Stimulated activated effector memory CD8-positive, alpha-beta T cell treated with anti-CD3 and anti-CD28 coated beads, Interleukin-12 subunit alpha, Interleukin-12 subunit beta, amount 100 ng/mL, for 72 hours (primary cell): ENCODE results near the gene OR4D10.
"Not testable (repeated sequence)": the region's sequence is repeated elsewhere in the genome, so short reads cannot be mapped to it uniquely, and the experiment has no call there.

Experiments
- ATAC-seq: fragments of 150-1000 bp; cut with Tn5 transposase; 2 replicates; pipeline ENCODE4 v1.10.0; 2021
- DNase-seq, 2 donors: peaks; one replicate each; pipeline ENCODE4 v3.0.0; 2021 to 2022; ENCODE audit warnings: low spot score in 2 of 2
- H3K27ac Mint-ChIP-seq: one replicate; pipeline ENCODE4 v1.8.0; 2022; ENCODE audit warnings: mild to moderate bottlenecking, mixed read lengths
- H3K36me3 Mint-ChIP-seq: one replicate; pipeline ENCODE4 v1.8.0; 2022; ENCODE audit warnings: mild to moderate bottlenecking, mixed read lengths
- H3K4me1 Mint-ChIP-seq: one replicate; pipeline ENCODE4 v1.8.0; 2022; ENCODE audit warnings: mixed read lengths
- H3K4me3 Mint-ChIP-seq: one replicate; pipeline ENCODE4 v1.8.0; 2022; ENCODE audit warnings: mild to moderate bottlenecking, mixed read lengths
- H3K9me3 Mint-ChIP-seq: one replicate; pipeline ENCODE4 v1.8.0; 2022; ENCODE audit warnings: mixed read lengths

OR4D10 gene

DNA sequence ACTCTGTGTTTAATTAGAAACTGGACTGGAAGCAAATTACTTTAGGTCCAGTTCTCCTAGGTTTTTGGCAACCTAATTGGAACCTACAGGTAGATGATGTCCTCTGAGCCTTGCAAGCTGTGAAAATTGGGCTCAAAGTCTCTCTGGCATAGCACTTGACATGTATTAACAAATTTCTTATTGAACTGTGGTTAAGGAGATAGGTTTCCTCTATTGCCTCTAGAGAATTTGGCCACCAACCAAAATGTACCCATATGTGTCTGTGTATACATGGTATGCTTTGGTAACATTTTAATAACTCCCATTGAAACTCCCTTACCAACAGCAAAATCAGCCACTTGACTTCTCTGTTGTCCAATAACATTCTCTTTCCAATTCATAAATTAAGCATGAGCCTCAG is at the start of gene OR4D10:
TSS of gene OR4D10 (plus strand) at position 301 of the 400 bp plus-strand sequence. CDS start 4,115 bp downstream, outside the sequence.
- Mint-ChIP-seq H3K36me3 (no peaks in the 10 kb centered on the region), H3K27ac (no peak within 1 kb of the TSS), H3K4me3 (no peak within 1 kb of the TSS), H3K4me1 (no peaks in the 10 kb centered on the region), H3K9me3 (no peaks in the 10 kb centered on the region)
- no peak for DNase-seq
- ATAC-seq, result no peak

DNA sequence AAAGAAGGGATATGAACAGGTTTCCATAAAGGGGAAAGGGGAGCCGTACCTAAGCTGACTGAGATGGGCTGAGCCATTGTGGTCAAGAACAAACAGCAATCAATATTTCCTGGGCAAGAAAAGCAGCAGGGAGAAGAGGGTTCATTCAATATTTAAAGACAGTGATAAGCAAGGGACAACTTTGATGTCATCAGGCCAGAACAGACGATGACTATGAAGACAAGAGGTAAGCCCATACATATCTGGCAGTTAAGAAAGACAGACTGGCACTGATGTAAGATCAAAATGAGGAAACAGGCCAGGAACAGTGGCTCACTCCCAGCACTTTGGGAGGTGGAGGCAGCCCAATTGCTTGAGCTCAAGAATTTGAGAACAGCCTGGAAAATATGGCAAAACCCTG is 49.3 kb upstream of the OR4D10 start:
- Mint-ChIP-seq H3K9me3 (no peaks in the 10 kb centered on the region), H3K4me1 (no peaks in the 10 kb centered on the region), H3K36me3 (no peaks in the 10 kb centered on the region), H3K4me3 (no peak overlapping the region), H3K27ac (no peak overlapping the region)
- no peak for ATAC-seq
- DNase-seq, result no peak

DNA sequence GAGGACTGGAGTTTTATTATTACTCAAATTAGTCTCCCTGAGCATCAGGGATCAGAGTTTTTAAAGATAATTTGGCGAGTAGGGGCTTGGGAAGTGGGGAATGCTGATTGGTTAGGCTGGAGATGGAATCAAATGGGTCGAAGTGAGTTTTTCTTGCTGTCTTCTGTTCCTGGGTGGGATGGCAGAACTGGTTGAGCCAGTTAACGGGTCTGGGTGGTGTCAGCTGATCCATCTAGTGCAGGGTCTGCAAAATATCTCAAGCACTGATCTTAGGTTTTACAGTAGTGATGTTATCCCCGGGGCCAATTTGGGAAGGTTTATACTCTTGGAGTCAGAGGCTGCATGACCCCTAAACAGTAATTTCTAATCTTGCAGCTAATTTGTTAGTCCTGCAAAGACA is 48.0 kb upstream of the OR4D10 start:
- H3K27ac Mint-ChIP-seq, result no peak overlapping the region
- H3K4me1 Mint-ChIP-seq, result no peaks in the 10 kb centered on the region
- H3K9me3 Mint-ChIP-seq, result no peaks in the 10 kb centered on the region
- no peak for DNase-seq
- no peak overlapping the region for H3K4me3 Mint-ChIP-seq
- no peak for ATAC-seq
- no peaks in the 10 kb centered on the region for H3K36me3 Mint-ChIP-seq

DNA sequence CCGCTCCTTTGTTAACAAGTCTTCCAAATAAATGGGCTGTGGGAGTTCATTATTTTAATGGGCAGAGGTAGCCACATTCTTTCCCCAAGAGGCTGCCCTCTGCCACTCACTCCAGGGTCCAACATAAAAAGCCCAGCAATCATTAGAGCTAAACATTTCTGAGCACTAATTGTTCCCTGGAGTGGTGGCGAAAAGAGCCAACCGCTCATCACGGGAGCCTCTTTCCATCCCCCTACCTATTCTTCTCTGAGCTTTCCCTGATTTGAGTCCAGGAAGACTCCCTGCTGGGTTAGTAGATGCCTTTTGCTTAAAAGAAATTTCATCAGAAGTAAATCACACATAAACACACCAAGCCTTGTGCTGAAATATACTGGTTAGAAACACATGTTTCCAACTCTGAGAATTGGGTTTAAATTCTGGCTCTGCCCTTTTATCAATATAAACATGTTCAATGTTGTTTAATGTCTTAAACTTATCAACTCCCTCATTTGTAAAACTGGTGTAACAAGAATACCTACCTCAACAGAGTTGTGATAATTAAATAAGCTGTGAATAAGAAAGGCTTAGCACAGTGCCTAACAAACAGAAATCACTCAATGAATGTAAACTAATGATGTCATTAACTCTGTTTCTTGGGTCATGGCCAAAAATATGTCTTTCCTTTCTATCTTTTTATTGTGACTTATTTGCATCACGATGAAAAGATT is 46.6 kb upstream of the OR4D10 start, which contains the start of gene OR5A2:
TSS of gene OR5A2 (minus strand) at position 53 of the 707 bp plus-strand sequence. CDS start 3,460 bp downstream, outside the sequence.
- Mint-ChIP-seq H3K4me1 (no peaks in the 10 kb centered on the region), H3K27ac (no peak within 1 kb of the TSS), H3K36me3 (no peaks in the 10 kb centered on the region), H3K9me3 (no peaks in the 10 kb centered on the region), H3K4me3 (no peak within 1 kb of the TSS)
- DNase-seq (no peak), ATAC-seq (no peak)

DNA sequence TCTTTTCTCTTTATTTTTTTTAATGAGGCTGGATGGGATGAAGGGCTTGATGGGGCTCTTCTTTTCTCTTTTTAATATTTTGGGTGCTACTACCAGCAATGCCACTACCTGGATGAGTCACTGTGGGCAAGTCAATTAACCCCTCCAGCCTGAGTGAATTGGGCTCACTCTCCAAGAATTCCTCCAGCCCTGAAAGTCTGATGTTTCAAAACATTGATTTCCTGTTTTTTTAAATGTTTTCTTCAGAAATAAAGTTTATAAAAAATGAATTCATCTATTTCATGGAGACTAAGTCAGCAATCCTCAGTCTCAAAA is 46.1 kb upstream of the OR4D10 start:
- Mint-ChIP-seq H3K4me1 (no peaks in the 10 kb centered on the region), H3K4me3 (no peak overlapping the region), H3K9me3 (no peaks in the 10 kb centered on the region), H3K27ac (no peak overlapping the region), H3K36me3 (no peaks in the 10 kb centered on the region)
- DNase-seq (no peak), ATAC-seq (no peak)

DNA sequence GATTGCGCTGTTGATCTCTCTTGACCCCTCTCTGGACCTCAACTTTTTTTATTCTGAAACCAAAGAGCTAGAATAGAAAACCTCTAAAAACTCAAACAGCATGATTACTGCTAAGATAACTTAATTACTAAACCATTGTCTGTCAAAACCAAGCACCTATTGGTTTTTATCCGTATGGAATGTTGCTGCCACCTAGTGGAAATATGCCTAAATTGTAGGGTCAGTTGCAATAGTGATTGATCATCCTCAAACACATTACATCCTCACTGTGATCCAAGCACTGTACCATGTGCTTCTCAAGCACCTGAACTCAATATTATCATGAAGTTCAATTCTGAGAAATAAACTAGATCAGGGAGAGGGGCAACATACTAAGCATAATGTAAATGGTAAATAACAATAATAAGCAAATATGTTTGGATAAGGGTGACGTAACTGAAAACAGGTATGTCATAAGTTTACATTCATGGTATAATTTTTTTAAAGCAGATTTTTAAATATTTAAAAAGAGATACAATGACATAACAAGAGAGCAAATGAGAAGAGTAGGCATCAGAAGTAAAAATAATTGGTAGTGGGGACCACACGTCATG is 43.1 kb upstream of the OR4D10 start:
- peak; percentile 60 for ATAC-seq
- Mint-ChIP-seq H3K9me3 (no peaks in the 10 kb centered on the region), H3K4me1 (no peaks in the 10 kb centered on the region), H3K27ac (no peak overlapping the region), H3K4me3 (no peak overlapping the region), H3K36me3 (no peaks in the 10 kb centered on the region)
- peak; percentile 25 to 59 for DNase-seq

DNA sequence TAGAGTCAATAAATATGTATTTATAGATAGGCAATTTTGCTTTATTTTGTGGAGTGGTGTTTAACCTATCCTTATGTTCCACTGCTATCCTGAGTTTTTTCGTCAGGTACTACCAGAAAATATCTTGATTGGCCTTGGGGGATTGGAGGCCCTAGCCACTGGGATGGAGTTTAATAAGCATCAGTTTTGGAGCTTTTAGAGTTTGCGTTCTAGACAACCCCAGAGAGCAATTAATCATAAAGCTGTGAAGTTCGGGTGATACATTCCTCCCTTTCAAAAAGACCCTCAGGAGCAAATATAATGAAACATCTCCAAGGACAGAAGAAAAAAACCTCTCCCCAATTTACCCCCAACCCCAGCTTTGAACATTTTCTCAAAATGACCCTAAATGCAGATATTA is 36.9 kb upstream of the OR4D10 start, which contains the start of gene OR5A1:
TSS of gene OR5A1 (plus strand) at position 301 of the 400 bp plus-strand sequence. CDS start 6,700 bp downstream, outside the sequence.
- Mint-ChIP-seq H3K36me3 (no peaks in the 10 kb centered on the region), H3K9me3 (no peaks in the 10 kb centered on the region)
- DNase-seq, result no peak

DNA sequence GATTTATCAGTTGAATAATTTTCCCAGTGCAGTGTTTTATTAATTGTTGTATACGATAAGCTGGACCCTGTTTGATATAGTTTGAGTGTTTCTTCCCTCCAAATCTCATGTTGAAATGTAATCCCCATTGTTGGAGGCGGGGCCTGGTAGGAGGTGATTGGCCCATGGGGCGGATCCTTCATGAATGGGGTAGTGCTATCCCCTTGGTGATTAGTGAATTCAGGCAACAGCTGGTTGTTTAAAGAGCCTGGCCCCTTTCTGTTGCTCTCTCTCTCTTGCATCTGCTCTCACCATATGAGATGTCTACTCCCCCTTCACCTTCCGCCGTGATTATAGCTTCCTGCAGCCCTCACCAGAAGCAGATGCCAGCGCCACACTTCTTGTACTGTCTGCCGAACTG is 35.3 kb upstream of the OR4D10 start:
- ATAC-seq (no peak), DNase-seq (no peak)
- no peak overlapping the region for H3K27ac Mint-ChIP-seq
- H3K4me3 Mint-ChIP-seq, result no peak overlapping the region
- no peaks in the 10 kb centered on the region for H3K9me3 Mint-ChIP-seq
- no peaks in the 10 kb centered on the region for H3K36me3 Mint-ChIP-seq
- H3K4me1 Mint-ChIP-seq, result no peaks in the 10 kb centered on the region

More for the DNA sequence above, 36.9 kb upstream of the OR4D10 start, which contains the start of gene OR5A1:
- ATAC-seq, result no peak
- Mint-ChIP-seq H3K4me3 (no peak within 1 kb of the TSS), H3K27ac (no peak within 1 kb of the TSS), H3K4me1 (no peaks in the 10 kb centered on the region)

DNA sequence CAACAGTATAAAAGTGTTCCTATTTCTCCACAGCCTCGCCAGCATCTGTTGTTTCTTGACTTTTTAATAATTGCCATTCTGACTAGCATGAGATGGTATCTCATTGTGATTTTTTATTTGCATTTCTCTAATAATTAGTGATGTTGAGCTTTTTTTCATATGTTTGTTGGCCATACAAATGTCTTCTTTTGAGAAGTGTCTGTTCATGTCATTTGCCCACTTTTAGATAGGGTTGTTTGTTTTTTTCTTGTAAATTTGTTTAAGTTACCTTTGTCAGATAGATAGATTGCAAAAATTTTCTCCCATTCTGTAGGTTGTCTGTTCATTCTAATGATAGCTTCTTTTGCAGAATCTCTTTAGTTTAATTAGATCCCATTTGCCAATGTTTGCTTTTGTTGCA is 27.5 kb upstream of the OR4D10 start:
- H3K36me3 Mint-ChIP-seq, H3K9me3 Mint-ChIP-seq, DNase-seq, H3K4me3 Mint-ChIP-seq, H3K27ac Mint-ChIP-seq, H3K4me1 Mint-ChIP-seq, ATAC-seq: not testable (repeated sequence)

DNA sequence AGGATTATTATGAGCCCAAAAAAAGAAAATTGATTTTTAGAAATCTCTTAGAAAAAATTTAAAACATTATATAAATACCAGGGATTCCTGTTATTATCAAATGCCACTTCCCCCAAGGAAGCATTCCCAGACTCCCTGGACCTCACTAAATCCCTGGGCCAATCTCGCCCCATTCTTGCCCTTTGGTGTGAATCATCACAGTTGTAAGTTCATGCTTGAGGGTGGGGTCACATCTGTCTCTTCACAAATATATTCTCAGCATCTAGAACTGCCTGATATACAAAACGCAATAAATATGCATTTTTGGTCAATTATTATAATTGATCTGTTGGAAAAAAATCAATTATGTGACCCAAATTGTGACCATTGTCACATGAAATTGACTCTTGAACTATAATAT is 24.6 kb upstream of the OR4D10 start:
- Mint-ChIP-seq H3K4me3 (no peak overlapping the region), H3K36me3 (no peaks in the 10 kb centered on the region), H3K4me1 (no peaks in the 10 kb centered on the region), H3K9me3 (no peaks in the 10 kb centered on the region), H3K27ac (no peak overlapping the region)
- ATAC-seq (no peak), DNase-seq (no peak)

DNA sequence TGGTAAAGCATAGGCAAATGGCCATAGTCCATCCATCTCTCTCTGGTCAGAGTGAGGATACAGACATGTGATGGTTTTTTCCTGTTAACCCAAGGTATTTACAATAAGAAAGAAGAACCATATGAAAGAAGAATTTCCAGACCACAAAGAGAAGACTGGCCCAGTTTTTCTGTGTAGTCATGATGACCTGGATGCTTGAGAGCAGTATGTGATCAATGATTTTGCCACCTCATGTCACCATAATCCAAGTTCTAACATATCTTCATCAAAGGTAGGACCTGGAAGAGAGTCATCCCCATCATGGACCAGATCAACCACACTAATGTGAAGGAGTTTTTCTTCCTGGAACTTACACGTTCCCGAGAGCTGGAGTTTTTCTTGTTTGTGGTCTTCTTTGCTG is 16.5 kb upstream of the OR4D10 start, which contains the start of gene OR4D6:
TSS of gene OR4D6 (plus strand) at position 301 of the 400 bp plus-strand sequence. CDS start at position 301, 0 bp downstream.
- Mint-ChIP-seq H3K4me3 (no peak within 1 kb of the TSS), H3K4me1 (no peaks in the 10 kb centered on the region), H3K9me3 (no peaks in the 10 kb centered on the region), H3K27ac (no peak within 1 kb of the TSS), H3K36me3 (no peaks in the 10 kb centered on the region)
- no peak for ATAC-seq
- DNase-seq, result no peak

DNA sequence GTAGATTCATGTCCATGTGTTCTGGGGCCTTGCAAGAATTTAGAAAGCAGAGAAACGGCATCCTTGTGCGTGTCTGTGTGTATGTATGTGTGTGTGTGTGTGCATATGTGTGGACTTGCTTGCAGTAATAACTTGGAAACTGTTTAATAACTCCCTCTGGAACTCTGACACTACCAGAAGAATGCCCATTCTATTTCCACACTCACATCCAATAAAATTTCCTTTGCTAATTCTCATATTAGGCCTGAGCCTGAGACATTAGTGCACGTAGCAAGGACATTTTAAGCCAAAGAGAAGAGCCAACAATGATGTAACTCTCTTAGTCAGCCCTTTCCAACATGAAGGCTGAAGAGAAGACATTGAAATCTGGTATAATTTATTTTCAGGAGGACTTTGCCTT is 13.2 kb upstream of the OR4D10 start:
- no peak for ATAC-seq
- Mint-ChIP-seq H3K4me1 (no peaks in the 10 kb centered on the region), H3K4me3 (no peak overlapping the region), H3K27ac (no peak overlapping the region), H3K9me3 (no peaks in the 10 kb centered on the region), H3K36me3 (no peaks in the 10 kb centered on the region)
- DNase-seq, result no peak

DNA sequence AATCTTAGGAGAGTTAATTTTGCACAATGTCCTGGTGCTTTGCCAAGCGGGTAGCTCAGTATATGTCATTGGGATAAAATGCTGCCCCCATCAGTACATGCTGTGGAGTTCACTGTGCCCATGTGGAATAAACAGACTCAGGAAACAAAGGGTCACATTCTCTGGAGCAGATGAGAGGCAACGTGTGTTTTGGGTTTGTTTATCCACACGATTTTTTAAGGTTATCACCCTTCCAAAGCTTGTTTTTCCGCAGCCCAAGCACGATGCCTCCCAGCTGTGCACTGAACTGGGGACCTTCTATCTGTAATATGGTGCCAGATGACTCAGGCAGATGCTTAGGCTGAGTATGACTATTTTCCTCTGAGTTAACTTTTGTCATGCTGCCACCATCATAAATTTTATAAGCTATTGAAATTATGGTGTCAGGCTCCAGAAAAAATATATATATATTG is 9.9 kb upstream of the OR4D10 start:
- ATAC-seq, result no peak
- H3K36me3 Mint-ChIP-seq, result no peaks in the 10 kb centered on the region
- DNase-seq, result no peak

DNA sequence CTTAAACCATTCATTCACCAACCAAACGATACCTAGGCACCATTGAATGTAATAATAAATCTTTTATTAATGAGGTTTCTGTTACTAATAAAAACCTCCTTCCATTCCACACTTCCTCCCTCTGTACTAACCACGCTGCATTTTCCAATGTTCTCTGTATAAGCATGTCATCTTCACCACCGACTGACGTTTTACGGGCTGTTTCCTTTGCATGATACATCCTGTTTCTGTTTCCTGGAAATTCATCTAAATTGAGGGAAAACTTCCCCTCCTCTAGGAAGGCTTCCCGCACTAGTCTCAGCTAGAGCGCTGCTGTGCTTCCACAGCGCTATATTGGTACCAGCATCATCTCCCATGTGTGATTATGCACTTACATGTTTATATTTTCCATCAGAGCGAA is 2.1 kb downstream of the OR4D10 start:
- H3K36me3 Mint-ChIP-seq, result no peaks in the 10 kb centered on the region
- no peak overlapping the region for H3K4me3 Mint-ChIP-seq
- no peak overlapping the region for H3K27ac Mint-ChIP-seq
- no peaks in the 10 kb centered on the region for H3K4me1 Mint-ChIP-seq
- H3K9me3 Mint-ChIP-seq, result no peaks in the 10 kb centered on the region
- ATAC-seq, result no peak
- DNase-seq, result no peak

More for the DNA sequence above, 9.9 kb upstream of the OR4D10 start:
- Mint-ChIP-seq H3K4me3 (no peak overlapping the region), H3K27ac (no peak overlapping the region), H3K4me1 (no peaks in the 10 kb centered on the region), H3K9me3 (no peaks in the 10 kb centered on the region)

DNA sequence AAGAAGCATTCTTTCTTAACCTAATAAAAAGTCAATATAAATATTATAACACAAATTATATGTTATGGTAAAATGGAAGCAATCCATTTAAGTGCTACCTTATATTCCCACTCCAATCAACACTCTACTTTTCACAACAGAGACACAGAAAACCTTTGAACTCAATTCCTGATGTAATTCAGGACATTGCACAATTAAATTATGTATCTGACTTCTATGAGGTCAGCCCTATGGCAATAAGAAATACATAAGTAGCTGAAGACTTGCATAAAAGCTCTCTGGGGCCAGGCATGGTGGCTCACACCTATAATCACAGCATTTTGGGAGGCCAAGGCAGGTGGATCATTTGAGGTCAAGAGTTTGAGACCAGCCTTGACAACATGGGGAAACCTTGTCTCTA is 6.8 kb downstream of the OR4D10 start:
- no peak for ATAC-seq
- Mint-ChIP-seq H3K4me3 (no peak overlapping the region), H3K4me1 (no peaks in the 10 kb centered on the region), H3K27ac (no peak overlapping the region), H3K9me3 (no peaks in the 10 kb centered on the region), H3K36me3 (no peaks in the 10 kb centered on the region)
- DNase-seq, result no peak

DNA sequence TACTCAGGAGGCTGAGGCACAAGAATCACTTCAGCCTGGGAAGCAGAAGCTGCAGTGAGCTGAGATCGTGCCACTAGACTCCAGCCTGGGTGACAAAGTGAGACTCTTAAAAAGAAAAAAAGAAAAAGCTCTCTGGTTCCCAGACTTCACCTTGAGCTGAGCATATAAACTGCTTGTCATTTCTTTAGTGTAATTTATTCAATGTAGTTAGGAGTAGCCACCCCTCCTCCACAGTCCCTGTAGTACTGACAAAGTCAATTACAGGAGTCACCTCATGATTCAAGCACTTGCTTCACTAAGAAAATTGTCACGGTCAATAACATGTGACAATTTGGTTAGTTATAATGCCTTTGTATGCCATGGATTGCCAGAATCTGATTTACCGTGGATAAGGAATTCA is 7.2 kb downstream of the OR4D10 start:
- no peaks in the 10 kb centered on the region for H3K36me3 Mint-ChIP-seq
- H3K9me3 Mint-ChIP-seq, result no peaks in the 10 kb centered on the region
- H3K4me3 Mint-ChIP-seq, result no peak overlapping the region
- ATAC-seq (no peak), DNase-seq (no peak)
- H3K4me1 Mint-ChIP-seq, result no peaks in the 10 kb centered on the region
- H3K27ac Mint-ChIP-seq, result no peak overlapping the region
